ENCODE results near the gene GAB2. TPM values are rescaled to one million over a fixed set of nuclear protein-coding genes. Genes with fewer than 3 reads are reported as not detected.
"Not testable (repeated sequence)": the region's sequence is repeated elsewhere in the genome, so short reads cannot be mapped to it uniquely, and the experiment has no call there.

GAB2 gene
- total RNA-seq, 3 donors from 2014 or later = 21.5 to 36.1 (median 26.6) TPM

GRCh38 chr11:78282821-78283220, 134.8 kb downstream of the GAB2 start:
- no peak for TF ChIP-seq CTCF (IDR thresholded peaks at IDR 0.05)
- ATAC-seq (no peak), DNase-seq (no peak)
- intact Hi-C loops (cut with DNase I, micrococcal nuclease) = no loop called here
- H3K36me3 ChIP-seq (ENCODE audit: low read depth) = no peaks in the 10 kb centered on the region
- no peaks in the 10 kb centered on the region for H3K9me3 ChIP-seq
- H3K4me3 ChIP-seq = no peak overlapping the region
- H3K4me1 ChIP-seq (ENCODE audit: low read depth) = peaks cover 4% of the 10 kb centered on the region

DNA sequence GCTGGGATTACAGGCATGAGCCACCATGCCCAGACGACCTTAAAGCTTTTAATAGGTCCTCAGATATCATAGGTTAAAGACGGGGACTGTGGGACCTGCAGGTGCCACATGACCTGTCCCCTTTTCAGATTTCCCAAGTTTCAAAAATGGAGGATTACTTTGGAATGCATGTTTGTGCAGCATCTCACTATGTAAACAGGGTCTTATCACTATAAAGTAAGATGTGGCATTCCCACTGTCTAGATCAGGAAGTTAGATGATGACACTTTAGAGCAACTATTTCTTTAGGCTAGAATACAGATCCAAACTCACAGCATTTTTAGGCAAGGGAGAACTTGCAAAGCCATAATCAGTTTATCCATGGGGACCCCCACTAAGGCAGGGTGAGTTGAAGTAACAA, 136.1 kb downstream of the GAB2 start:
- DNase-seq (no peak), ATAC-seq (no peak)
- H3K4me1 ChIP-seq (ENCODE audit: low read depth) = peaks cover 17% of the 10 kb centered on the region
- no peak for TF ChIP-seq CTCF (IDR thresholded peaks at IDR 0.05)
- no peak overlapping the region for H3K4me3 ChIP-seq
- intact Hi-C loops (cut with DNase I, micrococcal nuclease) = no loop called here
- no peaks in the 10 kb centered on the region for H3K9me3 ChIP-seq
- no peaks in the 10 kb centered on the region for H3K36me3 ChIP-seq (ENCODE audit: low read depth)

DNA sequence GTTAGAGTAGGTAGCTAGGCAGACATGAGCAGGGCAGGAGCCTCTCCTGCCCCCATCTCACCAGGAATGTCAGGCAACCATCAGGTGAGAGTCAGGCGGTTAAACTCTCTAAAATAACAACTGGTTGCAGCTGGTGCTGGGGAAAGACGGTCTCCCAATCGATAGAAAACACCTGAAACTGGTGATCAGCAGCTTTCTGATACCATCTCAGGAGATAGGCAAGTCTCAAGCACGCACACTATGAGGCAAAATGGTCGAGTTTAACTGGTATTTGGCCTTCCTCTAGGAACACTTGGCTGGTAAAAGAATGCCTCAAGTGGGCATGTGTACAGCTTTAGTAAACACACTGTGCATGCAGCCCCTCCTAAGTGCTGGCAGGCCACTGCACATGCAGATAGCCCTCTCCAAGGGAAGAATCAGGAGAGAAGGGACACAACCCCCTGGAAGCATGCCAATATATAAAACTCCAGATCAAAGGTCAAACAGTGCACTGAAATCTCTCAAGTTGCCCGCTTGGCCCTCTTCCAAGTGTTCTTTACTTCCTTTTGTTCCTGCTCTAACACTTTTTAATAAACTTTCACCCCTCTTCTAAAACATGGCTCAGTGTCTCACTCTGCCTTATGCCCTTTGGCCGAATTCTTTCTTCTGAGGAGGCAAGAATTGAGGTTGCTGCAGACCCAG, 140.2 kb downstream of the GAB2 start:
- intact Hi-C loops (cut with DNase I, micrococcal nuclease) = no loop called here
- Histone ChIP-seq H3K36me3 (ENCODE audit: low read depth) (no peaks in the 10 kb centered on the region), H3K4me1 (ENCODE audit: low read depth) (peaks cover 22% of the 10 kb centered on the region), H3K9me3 (peaks cover 7% of the 10 kb centered on the region), H3K4me3 (no peak overlapping the region)
- DNase-seq = peak; percentile 56 to 91 (median 58)
- TF ChIP-seq CTCF (IDR thresholded peaks at IDR 0.05) = no peak
- ATAC-seq = peak; percentile 86

GRCh38 chr11:78276311-78276710, 141.3 kb downstream of the GAB2 start:
- Histone ChIP-seq H3K4me3 (no peak overlapping the region), H3K4me1 (ENCODE audit: low read depth) (peaks cover 22% of the 10 kb centered on the region), H3K9me3 (peaks cover 9% of the 10 kb centered on the region), H3K36me3 (ENCODE audit: low read depth) (no peaks in the 10 kb centered on the region)
- no peak for TF ChIP-seq CTCF (IDR thresholded peaks at IDR 0.05)
- ATAC-seq (no peak), DNase-seq (no peak)
- intact Hi-C loops (cut with DNase I, micrococcal nuclease) = no loop called here

- Histone ChIP-seq H3K4me1 (ENCODE audit: low read depth) (peaks cover 22% of the 10 kb centered on the region), H3K36me3 (ENCODE audit: low read depth) (no peaks in the 10 kb centered on the region), H3K9me3 (peaks cover 9% of the 10 kb centered on the region), H3K4me3 (no peak overlapping the region)
- DNase-seq = no peak
- TF ChIP-seq CTCF (IDR thresholded peaks at IDR 0.05) = no peak
- ATAC-seq = no peak
- intact Hi-C loops (cut with DNase I, micrococcal nuclease) = no loop called here
Measured at GRCh38 chr11:78274739-78275138, 142.9 kb downstream of the GAB2 start.

DNA sequence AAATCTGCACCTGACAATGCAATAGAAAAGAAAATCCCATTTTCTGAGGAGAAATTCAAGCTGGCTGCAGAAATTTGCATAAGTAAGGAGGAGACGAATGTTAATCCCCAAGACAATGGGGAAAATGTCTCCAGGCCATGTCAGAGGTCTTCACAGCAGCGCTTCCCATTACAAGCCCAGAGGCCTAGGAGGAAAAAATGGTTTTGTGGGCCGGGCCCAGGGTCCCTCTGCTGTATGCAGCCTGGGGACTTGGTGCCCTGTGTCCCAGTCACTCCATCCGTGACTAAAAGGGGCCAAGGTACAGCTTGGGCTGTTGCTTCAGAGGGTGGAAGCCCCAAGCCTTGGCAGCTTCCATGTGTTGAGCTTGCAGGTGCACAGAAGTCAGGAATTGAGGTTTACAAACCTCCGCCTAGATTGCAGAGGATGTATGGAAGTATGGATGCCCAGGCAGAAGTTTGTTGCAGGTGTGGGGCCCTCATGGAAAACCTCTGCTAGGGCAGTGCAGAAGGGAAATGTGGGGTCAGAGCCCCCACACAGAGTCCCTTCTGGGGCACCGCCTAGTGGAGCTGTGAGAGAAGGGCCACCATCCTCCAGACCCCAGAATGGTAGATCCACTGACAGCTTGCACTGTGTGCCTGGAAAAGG, 144.9 kb downstream of the GAB2 start:
- H3K9me3 ChIP-seq; H3K4me3 ChIP-seq; intact Hi-C loops (cut with DNase I, micrococcal nuclease); DNase-seq; ATAC-seq; H3K36me3 ChIP-seq (ENCODE audit: low read depth): not testable (repeated sequence)
- peaks cover 17% of the 10 kb centered on the region for H3K4me1 ChIP-seq (ENCODE audit: low read depth)

DNA sequence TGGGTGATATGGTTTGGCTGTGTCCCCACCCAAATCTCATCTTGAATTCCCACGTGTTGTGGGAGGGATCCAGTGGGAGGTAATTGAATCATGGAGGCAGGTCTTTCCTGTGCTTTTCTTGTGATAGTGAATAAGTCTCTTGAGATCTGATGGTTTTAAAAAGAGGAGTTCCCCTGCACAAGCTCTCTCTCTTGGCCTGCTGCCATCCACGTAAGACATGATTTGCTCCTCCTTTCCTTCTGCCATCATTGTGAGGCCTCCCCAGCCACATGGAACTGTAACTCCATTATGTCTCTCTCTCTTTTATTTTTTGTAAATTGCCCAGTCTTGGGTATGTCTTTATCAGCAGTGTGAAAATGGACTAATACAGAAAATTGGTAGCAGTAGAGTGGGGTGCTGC, 145.8 kb downstream of the GAB2 start:
- H3K4me1 ChIP-seq (ENCODE audit: low read depth); intact Hi-C loops (cut with DNase I, micrococcal nuclease): not testable (repeated sequence)

More for the DNA sequence above, 145.8 kb downstream of the GAB2 start:
- not testable (repeated sequence) for H3K36me3 ChIP-seq (ENCODE audit: low read depth); DNase-seq; ATAC-seq; H3K4me3 ChIP-seq; H3K9me3 ChIP-seq
